ENCODE measurements around the gene ZNF616.

Gene ZNF616

DNA sequence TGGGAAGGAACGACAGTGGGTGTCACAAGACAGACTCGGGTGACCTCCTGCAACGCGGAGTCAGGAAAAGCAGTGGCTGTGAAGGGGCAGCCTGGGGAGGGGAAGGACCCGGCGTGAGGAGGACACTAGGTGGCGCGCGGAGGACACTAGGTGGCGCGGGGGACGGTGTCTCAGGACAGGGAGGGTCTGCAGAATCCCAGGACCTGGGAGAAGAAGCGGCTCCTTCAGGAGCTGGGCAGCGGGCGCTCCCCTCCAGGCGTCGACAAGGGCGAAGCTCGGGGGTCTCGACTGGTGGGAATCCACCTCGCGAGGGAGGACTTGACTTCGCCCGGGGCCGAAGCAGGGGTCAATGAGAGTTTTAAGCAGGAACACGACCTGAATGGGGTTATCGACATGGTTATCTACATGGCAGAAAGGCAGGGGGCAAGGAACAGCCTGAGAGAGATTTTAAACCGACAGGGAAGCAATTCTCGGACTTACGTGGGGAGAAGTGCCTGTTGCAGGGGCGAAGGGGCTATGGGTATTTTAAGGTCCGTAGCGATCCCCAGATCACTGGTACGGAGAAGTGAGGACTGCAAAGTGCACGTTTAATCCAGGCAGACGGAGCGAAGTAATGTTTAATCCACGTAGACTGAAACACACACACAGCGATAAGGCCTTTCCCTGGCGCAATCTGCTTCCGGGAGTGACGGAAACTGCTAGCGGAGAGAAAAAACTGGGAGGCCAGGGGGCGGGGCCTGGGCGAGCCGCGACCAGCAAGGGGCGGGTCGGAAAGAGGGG, at the start of gene ZNF616:
Gene ZNF616, minus strand, starts transcription at position 687 of the 780 bp plus-strand sequence. CDS start 9,426 bp downstream, outside the sequence.
- DNase-seq (ENCODE audit: low read depth in 2 of 2), result peak; percentile 64 to 96

DNA sequence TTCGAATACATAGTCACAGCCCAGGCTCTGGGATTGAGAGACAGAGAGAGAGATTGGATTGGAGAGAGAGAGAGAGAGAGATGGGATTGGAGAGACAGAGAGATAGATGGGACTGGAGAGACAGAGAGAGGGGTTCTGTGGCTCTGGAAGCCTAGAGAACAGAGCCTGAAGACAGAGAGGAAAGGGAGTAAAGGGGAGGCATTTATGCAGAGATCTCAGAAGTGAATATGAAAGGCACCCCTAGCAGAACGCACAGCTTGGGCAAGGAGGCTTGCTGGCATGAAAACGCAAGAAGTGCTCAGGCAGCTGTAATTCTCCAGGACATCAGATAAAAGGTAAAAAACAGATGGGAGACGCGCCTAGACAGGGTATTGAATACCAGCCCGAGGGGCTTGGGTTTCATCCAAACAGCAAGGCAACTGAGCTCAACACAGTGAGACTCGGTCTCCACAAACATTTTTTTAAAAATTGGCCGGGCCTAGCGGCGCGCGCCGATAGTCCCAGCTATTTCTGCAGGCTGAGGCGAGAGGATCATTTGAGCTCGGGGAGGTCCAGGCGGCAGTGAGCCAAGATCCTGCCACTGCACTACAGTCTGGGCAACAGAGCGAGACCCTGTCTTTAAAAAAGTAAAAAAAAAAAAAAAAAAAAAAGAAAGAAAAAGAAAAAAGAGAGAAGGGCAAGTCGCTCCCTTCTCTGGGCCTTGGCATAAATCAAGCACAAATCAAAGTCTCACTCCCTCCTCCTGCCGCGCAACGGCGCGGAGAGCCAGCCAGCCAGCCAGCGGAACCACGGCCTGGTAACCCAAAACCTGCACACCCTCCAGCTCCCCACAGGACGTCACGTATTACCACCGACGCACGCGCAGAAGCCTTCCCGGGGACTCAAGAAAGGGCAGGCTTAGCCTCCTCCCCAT, 49.3 kb upstream of the ZNF616 start:
- peak in 1 of 2 donors; percentile 91 for DNase-seq (ENCODE audit: low read depth in 2 of 2)

DNA sequence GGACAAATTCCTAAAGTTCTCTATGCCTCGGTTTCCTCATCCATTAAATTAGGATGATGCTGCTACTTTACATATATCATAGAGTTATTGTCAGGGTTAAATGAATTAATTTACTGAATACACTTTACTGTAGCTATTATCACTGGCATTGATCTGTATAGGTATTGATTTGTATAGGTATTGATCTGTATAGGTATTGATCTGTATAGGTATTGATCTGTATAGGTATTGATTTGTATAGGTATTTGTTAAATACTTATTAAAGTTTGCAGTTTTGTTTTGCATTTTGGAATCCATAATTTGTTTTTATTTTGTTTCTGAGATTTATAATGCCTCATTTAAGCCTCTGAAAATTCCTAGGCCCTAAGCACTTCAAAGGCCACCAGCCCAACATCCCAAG, 47.7 kb upstream of the ZNF616 start:
- no peak for DNase-seq (ENCODE audit: low read depth in 2 of 2)

DNA sequence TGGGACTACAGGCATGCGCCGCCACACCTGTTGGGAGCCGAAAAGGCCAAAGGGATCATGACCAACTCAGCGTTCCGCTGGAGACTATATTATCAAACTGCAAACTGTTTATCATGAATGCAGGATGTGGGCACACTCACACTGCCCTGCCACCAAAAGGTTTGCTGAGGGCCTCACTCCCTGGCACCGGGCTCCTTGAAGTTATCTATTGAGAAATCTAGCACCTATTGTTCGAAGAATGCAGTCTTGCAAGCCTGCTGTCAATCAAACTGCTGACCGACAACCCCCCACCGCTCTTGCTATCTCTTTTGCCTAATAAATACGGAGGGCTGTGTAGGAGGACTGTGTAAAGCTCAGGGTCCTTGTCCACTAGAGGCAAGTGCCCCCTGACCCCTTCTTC, 36.8 kb upstream of the ZNF616 start:
- no peak for DNase-seq (ENCODE audit: low read depth in 2 of 2)

DNA sequence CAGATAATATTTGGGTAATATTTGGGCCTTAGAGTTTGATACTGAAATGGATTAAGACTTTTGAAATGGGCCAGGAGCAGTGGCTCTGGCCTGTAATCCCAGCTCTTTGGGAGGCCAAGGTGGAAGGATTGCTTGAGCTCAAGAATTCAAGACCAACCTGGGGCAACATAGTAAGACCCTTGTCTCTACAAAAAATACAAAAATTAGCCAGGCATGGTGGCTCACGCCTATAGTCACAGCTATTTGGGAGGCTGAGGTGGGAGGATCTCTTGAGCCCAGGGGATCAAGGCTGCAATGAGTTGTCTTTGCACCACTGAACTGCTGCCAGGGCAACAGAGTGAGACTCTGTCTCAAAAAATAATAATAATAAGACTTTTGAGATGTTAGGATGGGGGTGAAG, 32.6 kb upstream of the ZNF616 start:
- DNase-seq (ENCODE audit: low read depth in 2 of 2), result no peak

DNA sequence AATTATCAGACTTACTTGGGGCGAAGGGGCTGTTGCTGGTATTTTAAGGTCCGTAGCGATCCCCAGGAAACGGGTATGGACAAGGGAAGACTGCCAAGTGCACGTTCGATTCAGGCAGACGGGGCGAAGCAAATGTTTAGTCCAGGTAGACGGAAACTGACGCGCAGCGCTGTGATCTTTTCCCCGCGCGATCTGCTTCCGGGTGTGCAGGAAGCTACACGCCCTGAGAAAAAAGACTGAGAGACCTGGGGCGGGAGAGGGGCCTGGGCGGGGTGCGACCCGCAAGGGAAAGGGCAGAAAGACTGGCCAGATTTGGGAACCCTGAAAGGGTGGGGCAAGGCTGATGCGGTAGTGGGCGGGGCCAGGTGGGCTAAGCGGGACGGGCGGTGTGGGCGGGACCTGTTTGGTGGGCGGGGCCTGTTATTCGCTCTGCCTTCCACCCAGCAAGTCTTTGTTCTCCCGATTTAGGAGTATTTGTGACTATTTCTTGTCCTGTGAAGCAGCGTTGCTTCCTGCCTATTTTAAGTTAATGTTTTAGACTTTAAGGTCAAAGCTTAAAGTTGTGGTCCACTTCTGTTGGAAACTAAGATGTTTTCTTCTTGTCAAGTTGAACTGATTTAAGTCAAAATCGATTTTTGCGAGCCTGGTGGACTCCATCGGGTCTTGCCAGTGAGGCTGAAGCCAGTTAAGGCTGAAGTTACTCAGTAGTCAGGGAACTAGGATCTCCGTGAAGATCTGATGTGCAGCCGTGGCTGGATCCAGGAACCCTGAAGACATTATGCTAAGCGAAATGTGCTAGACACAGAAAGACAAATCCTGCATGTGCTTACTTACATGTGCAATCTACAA, 31.8 kb upstream of the ZNF616 start, which contains the start of gene ZNF836:
Gene ZNF836, minus strand, starts transcription at position 301 of the 849 bp plus-strand sequence. CDS start 3,549 bp downstream, outside the sequence.
- peak; percentile 86 to 91 for DNase-seq (ENCODE audit: low read depth in 2 of 2)

DNA sequence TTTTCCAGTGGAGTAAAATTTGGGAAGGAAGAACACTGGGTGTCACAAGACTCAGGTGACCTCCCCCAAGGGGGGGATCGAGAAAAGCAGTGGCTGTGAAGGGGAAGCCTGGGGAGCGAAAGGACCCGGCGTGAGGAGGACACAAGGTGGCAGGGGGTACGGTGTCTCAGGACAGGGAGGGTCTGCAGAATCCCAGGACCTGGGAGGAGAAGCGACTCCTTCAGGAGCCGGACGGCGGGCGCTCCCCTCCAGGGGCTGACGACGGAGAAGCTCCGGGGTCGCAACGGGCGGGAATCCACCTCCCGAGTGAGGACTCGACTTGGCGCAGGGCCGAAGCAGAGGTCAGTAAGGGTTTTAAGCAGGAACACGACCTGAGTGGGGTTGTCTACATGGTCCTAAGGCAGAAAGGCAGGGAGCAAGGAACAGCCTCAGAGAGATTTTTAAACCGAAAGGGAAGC, 31.2 kb upstream of the ZNF616 start:
- DNase-seq (ENCODE audit: low read depth in 2 of 2), result no peak

DNA sequence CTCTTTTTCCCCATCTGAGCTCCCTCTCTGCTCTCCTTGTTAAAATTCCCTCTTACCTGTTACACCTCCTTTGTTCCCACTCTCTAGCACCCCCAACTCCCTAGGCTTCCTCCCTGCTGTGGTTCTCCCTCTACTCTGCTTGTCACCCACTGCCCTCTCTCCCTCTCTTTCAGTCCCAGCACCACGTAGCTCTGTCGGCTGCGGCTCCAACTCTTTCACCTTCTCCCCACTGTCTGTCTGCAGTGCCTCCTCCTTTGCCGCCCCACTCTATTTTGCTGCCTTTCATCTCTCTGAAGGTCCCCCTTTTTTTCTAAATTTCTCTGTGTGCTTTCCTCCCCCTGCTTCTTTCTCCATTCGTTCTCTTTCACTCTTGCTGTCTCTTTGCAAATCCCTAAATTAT, 30.6 kb upstream of the ZNF616 start:
- DNase-seq (ENCODE audit: low read depth in 2 of 2), result no peak

DNA sequence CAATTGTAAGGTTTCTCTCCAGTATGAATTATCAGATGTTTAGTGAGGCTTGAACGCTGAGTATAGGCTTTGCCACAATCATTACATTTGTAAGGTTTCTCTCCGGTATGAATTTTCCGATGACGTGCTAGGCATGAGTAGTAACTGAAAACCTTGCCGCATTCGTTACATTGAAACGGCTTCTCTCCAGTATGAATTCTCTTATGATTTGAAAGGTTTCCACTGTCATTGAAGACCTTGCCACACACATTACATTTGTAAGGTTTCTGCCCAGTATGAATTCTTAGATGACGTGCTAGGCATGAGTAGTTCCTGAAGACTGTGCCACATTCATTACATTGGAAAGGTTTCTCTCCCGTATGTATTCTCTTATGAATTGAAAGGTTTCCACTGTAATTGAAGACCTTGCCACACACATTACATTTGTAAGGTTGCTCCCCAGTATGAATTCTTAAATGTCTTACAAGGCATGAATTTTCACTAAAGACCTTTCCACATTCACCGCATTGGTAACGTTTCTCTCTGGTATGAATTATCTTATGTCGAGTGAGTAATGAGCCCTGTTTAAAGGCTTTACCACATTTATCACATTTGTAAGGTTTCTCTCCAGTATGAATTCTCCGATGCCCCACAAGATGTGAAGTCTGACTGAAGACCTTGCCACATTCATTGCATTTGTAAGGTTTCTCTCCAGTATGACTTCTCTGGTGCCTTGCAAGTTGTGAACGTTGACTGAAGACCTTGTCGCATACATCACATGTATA, 16.0 kb upstream of the ZNF616 start:
- DNase-seq (ENCODE audit: low read depth in 2 of 2), result no peak

DNA sequence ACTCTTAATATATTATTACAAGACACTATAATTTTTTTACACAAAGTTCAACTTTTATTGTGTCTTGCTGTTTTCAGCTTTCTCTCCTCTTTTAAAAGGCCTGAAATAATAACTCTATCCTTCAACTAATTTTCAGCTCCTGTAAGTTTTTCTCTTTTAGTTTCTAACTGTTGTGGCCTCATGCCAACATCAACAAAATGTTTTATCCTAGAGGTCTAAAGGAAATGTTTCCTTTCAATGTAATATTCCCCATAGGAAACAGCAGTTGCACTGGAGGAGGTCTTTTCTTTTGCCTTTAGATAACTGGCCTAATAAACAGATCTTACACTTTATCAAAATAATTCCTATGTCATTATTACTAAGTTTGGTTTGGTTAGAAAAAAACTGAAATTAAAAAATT, 8.5 kb upstream of the ZNF616 start:
- no peak for DNase-seq (ENCODE audit: low read depth in 2 of 2)

DNA sequence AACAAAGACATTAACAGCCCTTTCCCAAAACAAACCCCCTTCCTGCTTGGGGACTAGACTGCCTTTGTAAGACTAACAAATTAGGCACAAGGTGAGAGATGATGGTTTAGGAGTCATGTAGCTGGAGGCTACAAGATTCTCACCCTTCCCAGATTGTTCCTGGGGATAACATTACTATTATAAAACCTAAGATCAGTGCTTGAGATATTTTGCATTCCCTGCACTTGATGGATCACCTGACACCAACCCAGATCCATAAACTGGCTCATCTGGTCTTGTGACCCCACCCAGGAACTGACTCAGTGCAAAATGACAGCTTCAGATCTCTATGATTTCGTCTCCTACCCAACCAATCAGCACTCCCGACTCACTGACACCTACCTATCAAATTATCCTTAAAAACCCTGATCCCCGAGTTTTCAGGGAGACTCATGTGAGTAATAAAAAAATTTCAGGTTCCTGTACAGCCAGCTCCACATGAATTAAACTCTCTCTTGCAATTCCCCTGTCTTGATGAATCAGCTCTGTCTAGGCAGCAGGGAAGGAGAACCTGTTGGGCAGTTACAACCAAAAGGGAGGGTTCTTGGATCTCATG, 2.4 kb upstream of the ZNF616 start:
- no peak for DNase-seq (ENCODE audit: low read depth in 2 of 2)

DNA sequence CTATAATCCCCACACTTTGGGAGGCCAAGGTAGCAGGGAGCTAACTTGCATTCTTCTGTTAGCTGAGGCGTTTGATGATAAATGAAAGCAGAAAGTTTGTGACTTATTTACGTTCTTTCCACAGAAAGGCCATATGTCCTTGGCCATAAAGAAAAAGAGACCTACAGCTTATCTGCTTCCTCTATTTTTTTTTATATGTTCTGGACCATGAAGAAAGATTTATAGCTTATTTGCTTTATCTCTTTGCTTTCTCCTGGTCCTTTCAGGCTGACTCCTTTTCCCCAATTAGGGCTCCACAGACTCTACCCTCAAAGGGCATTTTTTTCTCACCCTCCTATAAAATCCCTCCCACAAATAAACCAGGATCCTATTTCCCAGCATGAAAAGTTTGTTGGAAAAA, 1.5 kb upstream of the ZNF616 start:
- no peak for DNase-seq (ENCODE audit: low read depth in 2 of 2)

DNA sequence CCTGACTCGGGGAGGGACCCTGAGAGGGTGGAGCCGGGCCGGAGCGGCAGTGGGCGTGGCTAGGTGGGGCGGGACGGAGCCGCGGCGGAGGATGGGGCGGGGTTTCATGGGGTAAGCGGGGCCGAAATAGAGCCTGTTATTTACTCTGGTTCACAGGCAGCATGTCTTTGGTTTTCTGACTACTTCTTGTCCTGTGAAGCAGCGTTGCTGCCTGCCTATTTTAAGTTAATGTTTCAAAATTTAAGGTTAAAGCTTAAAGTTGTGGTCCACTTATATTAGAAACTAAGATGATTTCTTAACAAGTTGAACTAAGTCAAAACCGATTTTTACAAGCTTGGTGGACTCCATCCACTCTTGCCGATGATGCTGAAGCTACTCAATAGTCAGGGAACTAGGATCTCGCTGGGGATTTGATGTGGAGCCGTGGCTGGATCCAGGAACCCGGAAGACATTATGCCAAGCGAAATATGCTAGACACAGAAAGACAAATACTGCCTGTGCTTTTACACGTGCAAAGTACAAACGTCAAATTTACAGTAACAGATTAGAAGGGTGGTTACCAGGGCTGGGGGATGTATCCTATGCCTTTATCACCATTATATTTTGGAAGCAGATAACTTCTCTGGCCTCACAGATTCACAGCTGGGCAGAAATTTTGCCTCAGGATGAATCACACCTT, 433 bp upstream of the ZNF616 start:
- DNase-seq (ENCODE audit: low read depth in 2 of 2), result peak in 1 of 2 donors; percentile 98

DNA sequence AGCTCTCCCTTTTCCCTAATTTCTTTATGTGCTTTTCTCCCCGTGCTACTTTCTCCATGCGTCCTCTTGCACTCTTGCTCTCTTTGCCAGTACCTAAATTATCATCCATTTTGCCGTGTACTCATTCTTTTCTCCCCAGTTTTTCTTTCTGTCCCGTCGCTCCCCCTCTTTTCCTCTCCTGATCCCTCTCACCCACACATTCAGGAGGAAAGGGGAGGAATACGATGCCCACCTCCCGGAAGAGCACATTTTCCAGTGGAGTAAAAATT, 821 bp downstream of the ZNF616 start:
- no peak for DNase-seq (ENCODE audit: low read depth in 2 of 2)

DNA sequence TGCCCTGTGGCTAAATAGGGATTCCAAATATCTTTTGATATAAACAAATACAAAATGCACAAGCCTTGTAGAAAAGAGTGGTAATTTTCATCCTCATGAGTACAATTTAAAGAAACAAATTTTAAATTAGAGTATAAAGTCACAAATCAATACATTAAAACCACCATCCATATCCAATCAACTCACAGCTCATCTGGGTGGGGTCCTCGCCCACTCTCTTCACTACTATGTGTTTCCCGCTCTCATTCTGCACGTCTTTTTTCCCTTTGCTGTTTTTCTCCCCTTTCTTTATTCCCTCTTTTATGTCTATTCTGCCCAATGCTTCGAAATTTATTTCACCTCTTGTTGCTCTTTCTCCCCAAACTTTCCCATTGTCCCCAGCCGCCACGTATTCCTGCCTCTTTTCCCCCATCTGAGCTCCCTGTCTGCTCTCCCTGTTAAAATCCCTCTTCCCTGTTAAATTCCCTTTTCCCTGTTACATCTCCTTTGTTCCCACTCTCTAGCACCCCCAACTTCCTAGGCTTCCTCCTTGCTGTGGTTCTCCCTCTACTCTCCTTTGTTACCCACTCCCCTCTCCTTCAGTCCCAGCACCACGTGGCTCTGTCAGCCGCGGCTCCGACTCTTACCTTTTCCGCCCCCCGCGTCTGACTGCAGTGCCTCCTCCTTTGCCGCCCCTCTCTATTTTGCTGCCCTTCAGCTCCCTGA, 1.3 kb downstream of the ZNF616 start:
- DNase-seq (ENCODE audit: low read depth in 2 of 2), result peak; percentile 2 to 11

DNA sequence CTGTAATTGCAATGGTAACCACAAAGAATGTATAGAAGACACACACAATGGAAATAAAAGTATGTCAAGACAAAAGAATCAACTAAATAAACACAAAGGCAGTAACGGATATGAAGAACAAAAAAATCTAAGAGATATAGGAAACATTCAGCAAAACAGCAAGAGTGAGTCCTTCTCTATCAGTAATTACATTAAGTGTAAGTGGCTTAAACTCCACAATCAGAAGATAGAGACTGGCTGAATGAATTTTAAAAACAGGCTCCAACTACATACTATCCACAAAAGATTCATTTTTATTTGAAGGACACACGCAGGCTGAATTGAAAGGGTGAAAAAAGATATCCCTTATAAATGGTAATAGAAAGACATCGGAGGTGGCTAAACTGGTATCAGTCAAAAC, 19.5 kb downstream of the ZNF616 start:
- no peak for DNase-seq (ENCODE audit: low read depth in 2 of 2)

DNA sequence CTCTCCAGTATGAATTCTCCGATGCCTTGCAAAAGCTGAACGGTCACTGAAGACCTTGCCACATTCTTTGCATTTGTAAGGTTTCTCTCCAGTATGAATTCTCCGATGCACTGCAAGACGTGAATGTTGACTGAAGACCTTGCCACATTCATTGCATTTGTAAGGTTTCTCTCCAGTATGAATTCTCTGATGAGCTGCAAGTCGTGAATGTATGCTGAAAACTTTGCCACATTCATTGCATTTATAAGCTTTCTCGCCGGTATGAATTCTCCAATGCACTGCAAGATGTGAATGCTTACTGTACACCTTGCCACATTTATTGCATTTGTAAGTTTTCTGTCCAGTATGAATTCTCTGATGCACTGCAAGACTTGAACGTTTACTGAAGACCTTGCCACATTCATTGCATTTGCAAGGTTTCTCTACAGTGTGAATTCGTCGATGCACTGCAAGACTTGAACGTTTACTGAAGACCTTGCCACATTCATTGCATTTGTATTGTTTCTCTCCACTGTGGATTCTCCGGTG, 24.1 kb downstream of the ZNF616 start:
- DNase-seq (ENCODE audit: low read depth in 2 of 2), result no peak

DNA sequence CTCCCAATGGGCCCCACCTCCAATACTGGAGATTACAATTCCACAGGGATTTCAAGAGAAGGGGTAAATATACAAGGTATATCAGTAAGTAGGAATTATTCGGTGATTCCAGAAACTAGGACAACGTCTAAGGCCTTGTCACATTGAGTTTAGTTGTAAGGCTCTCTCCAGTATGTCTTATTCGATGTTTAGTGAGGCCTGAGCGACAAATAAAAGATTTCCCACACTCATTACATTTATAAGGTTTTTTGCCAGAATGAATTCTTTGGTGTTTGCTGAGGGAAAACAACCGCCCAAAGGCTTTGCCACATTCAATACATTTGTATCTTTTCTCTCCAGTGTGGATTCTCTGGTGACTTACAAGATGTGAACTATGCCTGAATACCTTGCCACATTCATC, 25.0 kb downstream of the ZNF616 start:
- DNase-seq (ENCODE audit: low read depth in 2 of 2), result no peak

DNA sequence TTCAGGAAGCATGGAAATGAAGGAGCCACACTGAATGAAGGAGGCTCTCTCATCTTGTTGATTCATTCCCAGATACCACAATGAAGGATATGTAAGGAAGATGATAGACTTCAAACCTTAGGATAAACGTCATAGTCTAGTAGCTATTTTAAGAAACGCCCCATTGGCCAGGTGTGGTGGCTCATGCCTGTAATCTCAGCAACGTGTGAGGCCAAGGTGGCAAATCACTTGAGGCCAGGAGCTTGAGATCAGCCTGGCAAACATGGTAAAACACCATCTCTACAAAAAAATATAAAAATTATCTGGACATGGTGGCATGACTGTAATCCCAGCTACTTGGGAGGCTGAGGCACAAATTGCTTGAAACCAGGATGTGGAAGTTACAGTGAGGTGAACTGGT, 27.1 kb downstream of the ZNF616 start:
- DNase-seq (ENCODE audit: low read depth in 2 of 2), result no peak
